Osteocyte (in vitro differentiated cells): ENCODE results near the gene FDPS. TPM values are rescaled to one million over a fixed set of nuclear protein-coding genes. Genes with fewer than 3 reads are reported as not detected.

Experiments used
- DNase-seq: peaks from one replicate; pipeline ENCODE4 v3.0.0; 2021; ENCODE audit warnings: mixed read lengths; ENCODE audit not compliant: unreplicated experiment; ENCODE audit errors: extremely low spot score
- H3K27ac Mint-ChIP-seq: one replicate; pipeline ENCODE4 v1.8.0; 2021; ENCODE audit warnings: mild to moderate bottlenecking, mixed read lengths; ENCODE audit not compliant: unreplicated experiment
- H3K27me3 Mint-ChIP-seq: one replicate; pipeline ENCODE4 v1.8.0; 2021; ENCODE audit warnings: mixed read lengths; ENCODE audit not compliant: unreplicated experiment
- H3K36me3 Mint-ChIP-seq: one replicate; pipeline ENCODE4 v1.8.0; 2021; ENCODE audit warnings: mixed read lengths; ENCODE audit not compliant: unreplicated experiment
- H3K4me1 Mint-ChIP-seq: one replicate; pipeline ENCODE4 v1.8.0; 2021; ENCODE audit warnings: mixed read lengths; ENCODE audit not compliant: unreplicated experiment
- H3K4me3 Mint-ChIP-seq: one replicate; pipeline ENCODE4 v1.8.0; 2021; ENCODE audit warnings: mild to moderate bottlenecking, moderate library complexity, mixed read lengths; ENCODE audit not compliant: unreplicated experiment
- H3K9me3 Mint-ChIP-seq: one replicate; pipeline ENCODE4 v1.8.0; 2021; ENCODE audit warnings: mixed read lengths; ENCODE audit not compliant: unreplicated experiment
- CTCF ChIP-seq: fragments of 200-600 bp; sonication (generic); IDR thresholded peaks from 2 replicates; pipeline ENCODE4 v1.5.0; 2021; ENCODE audit warnings: antibody characterized with exemption, mild to moderate bottlenecking, moderate library complexity
- total RNA-seq: library from RNA; stranded (reverse); gene quantifications from 2 replicates; pipeline ENCODE4 v1.2.1, GENCODE V29; 2021

The FDPS gene
- total RNA-seq, 1 donor from 2014 or later: 119 TPM

GRCh38 chr1:155319536-155319935 lies 10.9 kb downstream of the FDPS start:
- no peak for DNase-seq

DNA sequence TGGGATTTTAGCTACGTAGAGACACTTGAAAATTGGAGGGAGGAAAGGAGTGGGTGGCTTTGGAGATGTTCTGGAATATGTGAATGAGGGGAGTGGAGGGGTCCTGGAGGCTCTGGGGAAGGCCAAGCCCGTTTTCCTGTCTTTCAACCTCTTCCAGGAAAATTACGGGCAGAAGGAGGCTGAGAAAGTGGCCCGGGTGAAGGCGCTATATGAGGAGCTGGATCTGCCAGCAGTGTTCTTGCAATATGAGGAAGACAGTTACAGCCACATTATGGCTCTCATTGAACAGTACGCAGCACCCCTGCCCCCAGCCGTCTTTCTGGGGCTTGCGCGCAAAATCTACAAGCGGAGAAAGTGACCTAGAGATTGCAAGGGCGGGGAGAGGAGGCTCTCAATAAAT lies 11.6 kb downstream of the FDPS start:
- peak overlapping the region; percentile 19 for H3K27ac Mint-ChIP-seq
- peaks cover 5% of the 10 kb centered on the region for H3K36me3 Mint-ChIP-seq
- no peaks in the 10 kb centered on the region for H3K9me3 Mint-ChIP-seq
- no peak for DNase-seq
- H3K4me3 Mint-ChIP-seq: peak overlapping the region; percentile 86
- H3K4me1 Mint-ChIP-seq: peaks cover 25% of the 10 kb centered on the region
- TF ChIP-seq CTCF: no peak
- no peaks in the 10 kb centered on the region for H3K27me3 Mint-ChIP-seq

More at GRCh38 chr1:155319536-155319935, 10.9 kb downstream of the FDPS start:
- Mint-ChIP-seq H3K9me3 (no peaks in the 10 kb centered on the region), H3K4me1 (peaks cover 25% of the 10 kb centered on the region), H3K27ac (no peak overlapping the region), H3K36me3 (peaks cover 5% of the 10 kb centered on the region), H3K27me3 (no peaks in the 10 kb centered on the region), H3K4me3 (no peak overlapping the region)
- no peak for TF ChIP-seq CTCF

DNA sequence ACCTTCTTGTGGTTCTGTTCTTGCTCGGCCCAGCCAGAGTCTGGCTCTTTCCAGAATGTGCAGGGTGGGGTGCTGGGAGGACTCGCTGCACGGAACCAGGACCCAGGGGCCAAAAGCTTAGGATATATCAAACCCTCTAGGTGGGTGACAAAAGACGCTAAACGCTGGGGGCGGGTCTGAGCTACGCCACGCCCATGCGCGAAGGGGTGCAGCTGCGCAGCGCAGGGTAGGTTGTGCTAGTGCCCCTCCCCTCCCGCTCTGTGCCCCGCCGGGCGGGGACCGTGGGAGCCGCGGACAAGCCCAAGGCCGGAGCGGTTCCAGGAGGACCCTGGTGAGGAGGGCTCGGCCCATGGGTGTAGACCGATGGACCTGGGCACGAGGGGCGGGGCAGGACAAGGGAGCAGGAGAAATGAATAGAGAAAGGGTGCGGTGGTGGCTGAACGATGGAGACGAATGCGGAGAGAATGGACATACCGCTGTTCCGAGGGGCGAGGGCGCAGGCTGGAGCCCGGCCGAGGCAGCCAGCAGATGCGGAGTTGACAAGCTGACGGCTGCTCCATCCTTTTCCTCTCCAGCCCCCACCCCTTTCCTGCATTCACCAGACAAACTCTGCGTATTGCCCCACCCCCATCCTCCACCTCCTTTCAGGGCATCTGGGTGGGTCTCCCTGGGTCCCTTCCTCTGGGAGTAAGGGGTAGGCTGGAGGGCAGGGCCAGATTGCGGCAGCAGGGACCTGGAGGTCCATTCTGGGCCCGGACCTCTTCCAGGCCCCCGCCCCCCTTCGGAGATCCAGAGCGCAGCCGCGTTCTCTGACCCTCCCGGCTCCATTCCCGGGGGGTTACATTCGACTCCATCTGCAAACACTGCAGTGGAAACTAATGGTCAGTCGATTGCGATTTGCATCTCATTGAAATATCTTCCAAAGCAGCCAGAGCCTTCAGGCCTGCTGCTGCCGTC lies 12.3 kb downstream of the FDPS start, which contains the start of gene RUSC1:
Gene RUSC1, plus strand, starts transcription at position 234 of the 957 bp plus-strand sequence. CDS start 880 bp downstream, outside the sequence.
- no peak for TF ChIP-seq CTCF
- Mint-ChIP-seq H3K36me3 (peaks cover 5% of the 10 kb centered on the region), H3K27ac (peak within 1 kb of the TSS; percentile 83), H3K27me3 (no peaks in the 10 kb centered on the region), H3K9me3 (no peaks in the 10 kb centered on the region), H3K4me3 (peak within 1 kb of the TSS; percentile 86), H3K4me1 (peaks cover 30% of the 10 kb centered on the region)
- no peak for DNase-seq

- Mint-ChIP-seq H3K9me3 (no peaks in the 10 kb centered on the region), H3K27me3 (no peaks in the 10 kb centered on the region), H3K4me1 (peaks cover 32% of the 10 kb centered on the region), H3K27ac (peak overlapping the region; percentile 83), H3K36me3 (peaks cover 5% of the 10 kb centered on the region), H3K4me3 (peak overlapping the region; percentile 86)
- DNase-seq: no peak
- TF ChIP-seq CTCF: no peak
Measured at GRCh38 chr1:155321639-155322503, 13.2 kb downstream of the FDPS start.
